B cell (primary cell): Measurements from ENCODE around the gene MAIP1. TPM values are rescaled to one million over a fixed set of nuclear protein-coding genes. Genes with fewer than 3 reads are reported as not detected.

Experiments
- ATAC-seq: fragments of 200-7000 bp; cut with Tn5 transposase; one replicate; pipeline ENCODE4 v1.10.0; 2021; ENCODE audit warnings: low read depth, mild to moderate bottlenecking, moderate number of reproducible peaks, moderate library complexity
- CTCF ChIA-PET: fragments of 350-600 bp; sonication (Branson Sonifier 250); formaldehyde crosslinking; loops from one replicate; lab custom pipeline; 2021; ENCODE audit warnings: antibody characterized with exemption, inconsistent platforms; lab: Charles Lee
- POLR2A ChIA-PET: fragments of 350-600 bp; sonication (Branson Sonifier 250); formaldehyde crosslinking; loops from one replicate; lab custom pipeline; 2021; ENCODE audit warnings: antibody characterized with exemption; lab: Charles Lee
- DNase-seq: peaks from one replicate; pipeline ENCODE4 v3.0.0; 2013
- H2AFZ ChIP-seq: 2 replicates; pipeline ENCODE4 v1.6.1; 2012; ENCODE audit warnings: mild to moderate bottlenecking, low read depth, low read length; ENCODE audit not compliant: insufficient read depth, poor library complexity, severe bottlenecking
- H3K27ac ChIP-seq, 2 donors: 1 replicate in 1 of 2; 2 replicates in 1 of 2; pipeline ENCODE4 v1.5.1; 2012 to 2013; ENCODE audit warnings: low read length in 2 of 2, mild to moderate bottlenecking in 2 of 2, moderate library complexity in 1 of 2
- H3K27me3 ChIP-seq, 4 experiments: fragments of 200-600 bp in 1 of 4; sonication (generic) in 1 of 4; replicated peaks in 1 of 4; 1 replicate in 2 of 4; 2 replicates in 2 of 4; pipeline versions ENCODE4 v1.6.1 to v1.7.0; 2013 to 2016; ENCODE audit warnings: low read length in 3 of 4, mild to moderate bottlenecking in 2 of 4, mixed read lengths in 1 of 4, moderate library complexity in 1 of 4; ENCODE audit not compliant: insufficient read depth in 4 of 4, control insufficient read depth in 3 of 4; ENCODE audit errors: control extremely low read depth in 1 of 4
- H3K36me3 ChIP-seq, 2 experiments: replicated peaks in 1 of 2; 1 replicate in 1 of 2; 2 replicates in 1 of 2; pipeline versions ENCODE4 v1.6.1 to v1.7.1; 2013; ENCODE audit warnings: low read length in 1 of 2; ENCODE audit not compliant: insufficient read depth in 2 of 2, control insufficient read depth in 1 of 2; ENCODE audit errors: control extremely low read depth in 1 of 2, extremely low read depth in 1 of 2
- H3K4me1 ChIP-seq, 2 donors: fragments of 200-600 bp in 1 of 2; sonication (generic) in 1 of 2; 1 replicate in 1 of 2; 2 replicates in 1 of 2; pipeline versions ENCODE4 v1.5.1 to v1.6.1; 2013 to 2017; ENCODE audit warnings: low read length in 2 of 2; ENCODE audit not compliant: control insufficient read depth in 2 of 2, insufficient read depth in 2 of 2
- H3K4me2 ChIP-seq: replicated peaks from 2 replicates; pipeline ENCODE3; 2012; ENCODE audit warnings: mild to moderate bottlenecking, low read depth, low read length; ENCODE audit not compliant: poor library complexity, severe bottlenecking
- H3K4me3 ChIP-seq, 5 experiments: fragments of 200-600 bp in 1 of 5; sonication (generic) in 1 of 5; 1 replicate in 3 of 5; 2 replicates in 2 of 5; pipeline versions ENCODE4 v1.5.1 to v1.7.0; 2011 to 2016; ENCODE audit warnings: low read length in 4 of 5, mild to moderate bottlenecking in 4 of 5, low read depth in 2 of 5, control low read depth in 1 of 5, moderate library complexity in 1 of 5; ENCODE audit not compliant: insufficient read depth in 1 of 5; ENCODE audit errors: control extremely low read depth in 1 of 5, extremely low read depth in 1 of 5
- H3K79me2 ChIP-seq: fragments of 200-600 bp; sonication (generic); one replicate; pipeline ENCODE4 v1.6.0; 2016; ENCODE audit warnings: low read length; ENCODE audit not compliant: control insufficient read depth, insufficient read depth
- H3K9ac ChIP-seq: fragments of 200-600 bp; sonication (generic); 2 replicates; pipeline ENCODE4 v1.6.1; 2017; ENCODE audit warnings: mild to moderate bottlenecking, low read length, moderate library complexity
- H3K9me3 ChIP-seq, 3 donors: one replicate each; pipeline versions ENCODE4 v1.6.1 to v1.7.1; 2013; ENCODE audit warnings: low read length in 2 of 3; ENCODE audit not compliant: control insufficient read depth in 2 of 3, insufficient read depth in 1 of 3; ENCODE audit errors: control extremely low read depth in 1 of 3
- H4K20me1 ChIP-seq: 2 replicates; pipeline ENCODE4 v1.6.0; 2012; ENCODE audit warnings: mild to moderate bottlenecking, low read length; ENCODE audit not compliant: insufficient read depth, control insufficient read depth, poor library complexity, severe bottlenecking
- H3K27ac Mint-ChIP-seq: one replicate; pipeline ENCODE4 v1.8.0; 2021; ENCODE audit warnings: mixed read lengths
- H3K27me3 Mint-ChIP-seq: one replicate; pipeline ENCODE4 v1.8.0; 2021; ENCODE audit warnings: mixed read lengths
- H3K4me1 Mint-ChIP-seq: one replicate; pipeline ENCODE4 v1.8.0; 2021; ENCODE audit warnings: mixed read lengths
- H3K4me3 Mint-ChIP-seq: one replicate; pipeline ENCODE4 v1.8.0; 2021; ENCODE audit warnings: mixed read lengths
- H3K9me3 Mint-ChIP-seq: one replicate; pipeline ENCODE4 v1.8.0; 2022; ENCODE audit warnings: mixed read lengths; ENCODE audit not compliant: insufficient read depth
- EZH2 ChIP-seq: IDR thresholded peaks from 2 replicates; pipeline ENCODE4 v1.6.1; 2012; ENCODE audit warnings: borderline replicate concordance, low read depth, mild to moderate bottlenecking, moderate library complexity, low read length; ENCODE audit not compliant: insufficient read depth, poor library complexity, severe bottlenecking
- WGBS: methylation state at CpG from one replicate; pipeline ENCODE4 v1.1.5; 2013; ENCODE audit warnings: missing lambda C conversion rate; ENCODE audit not compliant: insufficient coverage; 5-methylcytosine and 5-hydroxymethylcytosine counted together
- intact Hi-C: fragments of 100-400 bp; cut with micrococcal nuclease; formaldehyde crosslinking; loops from one replicate; pipeline ENCODE4 v1.10.0; 2022
- polyA plus RNA-seq: library from polyadenylated mRNA; depleted of rRNA; stranded (reverse); fragments of >200 nt; gene quantifications from 2 replicates; pipeline ENCODE4 v1.2.3, GENCODE V29; 2012
- total RNA-seq, 2 donors: library from RNA; stranded (reverse); fragments of 120-200 nt in 1 of 2; gene quantifications; 1 replicate in 1 of 2; 2 replicates in 1 of 2; pipeline versions ENCODE4 v1.2.3 to v1.2.4, GENCODE V29; 2013 to 2022
- TF ChIP-seq, protein P1 (sequence below): fragments of 200-600 bp; IDR thresholded peaks from one replicate; pipeline ENCODE4 v1.8.0; 2022; ENCODE audit warnings: antibody characterized with exemption, mild to moderate bottlenecking

Gene MAIP1
- total and polyA plus RNA-seq, 2 donors (not counting 1 experiment from before 2014, with no cell fraction given), result 14.4 to 15.8 TPM

- Histone ChIP-seq H3K79me2 (no peaks in the 10 kb centered on the region), H4K20me1 (no peaks in the 10 kb centered on the region), H2AFZ (no peak overlapping the region), H3K4me2 (no peak overlapping the region), H3K4me1 (no peaks in the 10 kb centered on the region), H3K4me3 (no peak overlapping the region), H3K27ac (no peak overlapping the region), H3K9me3 (no peaks in the 10 kb centered on the region), H3K27me3 (no peaks in the 10 kb centered on the region), H3K9ac (no peak overlapping the region), H3K36me3 (peaks cover 13 to 17% of the 10 kb centered on the region in 2 experiments)
- DNase-seq (no peak), ATAC-seq (no peak)
- whole genome bisulfite sequencing, result no CpG with 5 or more reads among the region's 3 CpGs
- intact Hi-C loops, result no loop called here
- Mint-ChIP-seq H3K27me3 (no peaks in the 10 kb centered on the region), H3K4me1 (no peaks in the 10 kb centered on the region), H3K27ac (no peak overlapping the region), H3K4me3 (no peak overlapping the region), H3K9me3 (no peaks in the 10 kb centered on the region)
- POLR2A ChIA-PET, result no interaction called here
- TF ChIP-seq, protein P1, sequence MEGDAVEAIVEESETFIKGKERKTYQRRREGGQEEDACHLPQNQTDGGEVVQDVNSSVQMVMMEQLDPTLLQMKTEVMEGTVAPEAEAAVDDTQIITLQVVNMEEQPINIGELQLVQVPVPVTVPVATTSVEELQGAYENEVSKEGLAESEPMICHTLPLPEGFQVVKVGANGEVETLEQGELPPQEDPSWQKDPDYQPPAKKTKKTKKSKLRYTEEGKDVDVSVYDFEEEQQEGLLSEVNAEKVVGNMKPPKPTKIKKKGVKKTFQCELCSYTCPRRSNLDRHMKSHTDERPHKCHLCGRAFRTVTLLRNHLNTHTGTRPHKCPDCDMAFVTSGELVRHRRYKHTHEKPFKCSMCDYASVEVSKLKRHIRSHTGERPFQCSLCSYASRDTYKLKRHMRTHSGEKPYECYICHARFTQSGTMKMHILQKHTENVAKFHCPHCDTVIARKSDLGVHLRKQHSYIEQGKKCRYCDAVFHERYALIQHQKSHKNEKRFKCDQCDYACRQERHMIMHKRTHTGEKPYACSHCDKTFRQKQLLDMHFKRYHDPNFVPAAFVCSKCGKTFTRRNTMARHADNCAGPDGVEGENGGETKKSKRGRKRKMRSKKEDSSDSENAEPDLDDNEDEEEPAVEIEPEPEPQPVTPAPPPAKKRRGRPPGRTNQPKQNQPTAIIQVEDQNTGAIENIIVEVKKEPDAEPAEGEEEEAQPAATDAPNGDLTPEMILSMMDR, result no peak
- TF ChIP-seq EZH2, result no peak
- CTCF ChIA-PET, result interaction anchor here (1.4 kb wide), 1 partner anchor 11 kb away, joined by 3 read pairs; no protein-coding TSS in a partner anchor
These were observed 21.9 kb upstream of the MAIP1 start for GRCh38 chr2:199933466-199933865.

GRCh38 chr2:199936554-199936953, 18.8 kb upstream of the MAIP1 start:
- Histone ChIP-seq H3K27me3 (no peaks in the 10 kb centered on the region), H3K9ac (no peak overlapping the region), H3K36me3 (peaks cover 12 to 26% of the 10 kb centered on the region in 2 experiments), H4K20me1 (no peaks in the 10 kb centered on the region), H3K4me2 (no peak overlapping the region), H3K4me1 (no peaks in the 10 kb centered on the region), H3K27ac (no peak overlapping the region), H3K4me3 (no peak overlapping the region), H3K79me2 (no peaks in the 10 kb centered on the region), H3K9me3 (no peaks in the 10 kb centered on the region), H2AFZ (no peak overlapping the region)
- DNase-seq (no peak), ATAC-seq (no peak)
- Mint-ChIP-seq H3K9me3 (no peaks in the 10 kb centered on the region), H3K4me1 (peaks cover 3% of the 10 kb centered on the region), H3K27ac (no peak overlapping the region), H3K27me3 (no peaks in the 10 kb centered on the region), H3K4me3 (no peak overlapping the region)
- TF ChIP-seq, protein P1, result no peak
- TF ChIP-seq EZH2, result no peak
- intact Hi-C loops, result no loop called here
- no CpG with 5 or more reads among the region's 2 CpGs for WGBS
- ChIA-PET POLR2A (no interaction called here), CTCF (interaction anchor here (0.7 kb wide), 1 partner anchor 335 kb away, joined by 4 read pairs; no protein-coding TSS in a partner anchor)
